ENCODE data around the gene ABCF1.

The ABCF1 gene

GRCh38 chr6:30626484-30627366 is 55.5 kb downstream of the ABCF1 start, which contains the start of gene ATAT1:
Gene ATAT1 (plus strand): TSS chr6:30626874.
- peak; percentile 68 to 82 for DNase-seq (ENCODE audit: low read depth in 2 of 2)

GRCh38 chr6:30635834-30636233 is 64.6 kb downstream of the ABCF1 start:
- no peak for DNase-seq (ENCODE audit: low read depth in 2 of 2)

- DNase-seq (ENCODE audit: low read depth in 2 of 2) = no peak
Observed at GRCh38 chr6:30640481-30640880, 69.2 kb downstream of the ABCF1 start.

- no peak for DNase-seq (ENCODE audit: low read depth in 2 of 2)
Observed at GRCh38 chr6:30641048-30641447, 69.8 kb downstream of the ABCF1 start.
